SK-N-SH (cell line): ENCODE results near the gene CCT4. TPM values are rescaled to one million over a fixed set of nuclear protein-coding genes. Genes with fewer than 3 reads are reported as not detected.

Source experiments
- CTCF ChIA-PET: fragments of 300-600, 350-600 bp; formaldehyde crosslinking; extraction: SDS; loops from one replicate; lab custom pipeline; 2021; lab: Yijun Ruan, JAX
- POLR2A ChIA-PET: fragments of 350-600 bp; sonication (Branson Sonifier 250); formaldehyde crosslinking; extraction: SDS; loops from one replicate; lab custom pipeline; 2020; ENCODE audit warnings: antibody characterized with exemption, inconsistent platforms; lab: Yijun Ruan, JAX
- DNase-seq: peaks from one replicate; pipeline ENCODE4 v3.0.0; 2012
- H2AFZ ChIP-seq: fragments of 200-600 bp; sonication (generic); 2 replicates; pipeline ENCODE4 v1.8.1; 2016; ENCODE audit warnings: antibody characterized with exemption, mild to moderate bottlenecking, low read depth
- H3F3A ChIP-seq: fragments of 200-600 bp; sonication (generic); replicated peaks from 2 replicates; pipeline ENCODE3; 2016; ENCODE audit warnings: antibody characterized with exemption, mild to moderate bottlenecking; ENCODE audit not compliant: insufficient read depth
- H3K27ac ChIP-seq, 2 experiments: fragments of 200-500 bp in 1 of 2; fragments of 200-600 bp in 1 of 2; sonication (Bioruptor generic) in 1 of 2; sonication (generic), shearing (Covaris generic) in 1 of 2; 2 replicates each; pipeline versions ENCODE4 v1.5.1 to v1.6.1; 2014 to 2016; ENCODE audit warnings: low read depth in 2 of 2, inconsistent platforms in 1 of 2, low read length in 1 of 2, mild to moderate bottlenecking in 1 of 2, mixed read lengths in 1 of 2
- H3K27me3 ChIP-seq: fragments of 200-600 bp; sonication (generic), shearing (Covaris generic); 2 replicates; pipeline ENCODE4 v1.6.1; 2016; ENCODE audit warnings: mixed run types; ENCODE audit not compliant: insufficient read depth
- H3K36me3 ChIP-seq, 2 experiments: fragments of 200-500 bp in 1 of 2; fragments of 200-600 bp in 1 of 2; sonication (Bioruptor generic) in 1 of 2; sonication (generic) in 1 of 2; replicated peaks in 1 of 2; 2 replicates each; pipeline versions ENCODE3 to v1.5.1; 2014 to 2016; ENCODE audit warnings: low read length in 1 of 2, mild to moderate bottlenecking in 1 of 2; ENCODE audit not compliant: insufficient read depth in 2 of 2, control insufficient read depth in 1 of 2
- H3K4me1 ChIP-seq, 2 experiments: fragments of 200-500 bp in 1 of 2; fragments of 200-600 bp in 1 of 2; sonication (Bioruptor generic) in 1 of 2; sonication (generic), shearing (Covaris generic) in 1 of 2; 2 replicates each; pipeline versions ENCODE4 v1.5.1 to v1.6.1; 2014 to 2016; ENCODE audit warnings: low read depth in 1 of 2, low read length in 1 of 2, mixed run types in 1 of 2; ENCODE audit not compliant: insufficient read depth in 2 of 2, control insufficient read depth in 1 of 2
- H3K4me2 ChIP-seq: fragments of 200-600 bp; sonication (generic), shearing (Covaris generic); 2 replicates; pipeline ENCODE4 v1.6.1; 2017; ENCODE audit warnings: mixed run types
- H3K4me3 ChIP-seq, 2 experiments: fragments of 200-500 bp in 1 of 2; fragments of 200-600 bp in 1 of 2; sonication (Bioruptor generic) in 1 of 2; sonication (generic), shearing (Covaris generic) in 1 of 2; 2 replicates each; pipeline versions ENCODE4 v1.5.1 to v1.8.1; 2014 to 2016; ENCODE audit warnings: low read depth in 2 of 2, inconsistent platforms in 1 of 2, low read length in 1 of 2, mild to moderate bottlenecking in 1 of 2, mixed read lengths in 1 of 2, moderate library complexity in 1 of 2
- H3K79me2 ChIP-seq: fragments of 200-600 bp; sonication (generic); 2 replicates; pipeline ENCODE4 v1.8.1; 2017; ENCODE audit warnings: mild to moderate bottlenecking; ENCODE audit not compliant: insufficient read depth
- H3K9ac ChIP-seq: fragments of 200-600 bp; sonication (generic); 2 replicates; pipeline ENCODE4 v1.6.1; 2017; ENCODE audit warnings: mixed run types
- H3K9me2 ChIP-seq: fragments of 200-600 bp; sonication (generic); 2 replicates; pipeline ENCODE4 v1.6.1; 2017; ENCODE audit warnings: mixed run types
- H3K9me3 ChIP-seq: fragments of 200-600 bp; sonication (generic); 2 replicates; pipeline ENCODE4 v1.6.1; 2017; ENCODE audit warnings: mixed run types, mild to moderate bottlenecking, moderate library complexity
- H4K20me1 ChIP-seq: fragments of 200-600 bp; sonication (generic); 2 replicates; pipeline ENCODE4 v1.6.1; 2017; ENCODE audit warnings: mild to moderate bottlenecking, mixed run types; ENCODE audit not compliant: insufficient read depth
- CHD2 ChIP-seq: fragments of 150-350 bp; IDR thresholded peaks from 2 replicates; pipeline ENCODE4 v1.6.1; 2018; ENCODE audit warnings: low read length; ENCODE audit not compliant: partially characterized antibody
- CTCF ChIP-seq: fragments of 200-600 bp; sonication (generic); IDR thresholded peaks from 2 replicates; pipeline ENCODE4 v1.6.1; 2017; ENCODE audit warnings: antibody characterized with exemption, mild to moderate bottlenecking, moderate library complexity
- ELF1 ChIP-seq: IDR thresholded peaks from 2 replicates; pipeline ENCODE4 v1.4.0; 2012
- EP300 ChIP-seq, 2 experiments: IDR thresholded peaks; 2 replicates each; pipeline versions ENCODE4 v1.4.0 to v1.6.1; 2012; ENCODE audit warnings: borderline replicate concordance in 1 of 2, low read depth in 1 of 2, low read length in 1 of 2
- EZH2phosphoT487 ChIP-seq: fragments of 200-600 bp; sonication (generic); IDR thresholded peaks from 2 replicates; pipeline ENCODE4 v1.6.1; 2017; ENCODE audit warnings: low read depth, mixed run types, mild to moderate bottlenecking, antibody characterized with exemption, moderate library complexity, borderline replicate concordance
- FOSL2 ChIP-seq: IDR thresholded peaks from 2 replicates; pipeline ENCODE4 v1.4.0; 2012; ENCODE audit warnings: low read depth, mild to moderate bottlenecking, moderate library complexity, borderline replicate concordance
- FOXJ3 ChIP-seq: sonication (generic); formaldehyde crosslinking; IDR thresholded peaks from 2 replicates; pipeline ENCODE4 v1.5.1; 2020; ENCODE audit warnings: mild to moderate bottlenecking, missing genetic modification reagents
- FOXM1 ChIP-seq: IDR thresholded peaks from 2 replicates; pipeline ENCODE4 v1.4.0; 2012; ENCODE audit warnings: low read depth, mild to moderate bottlenecking
- GABPA ChIP-seq: IDR thresholded peaks from 2 replicates; pipeline ENCODE4 v1.4.0; 2012; ENCODE audit warnings: low read depth, mild to moderate bottlenecking
- GATA2 ChIP-seq: sonication (generic); formaldehyde crosslinking; IDR thresholded peaks from 2 replicates; pipeline ENCODE4 v1.5.0; 2020; ENCODE audit warnings: mild to moderate bottlenecking, missing genetic modification reagents
- IRF3 ChIP-seq: fragments of 150-350 bp; IDR thresholded peaks from 2 replicates; pipeline ENCODE4 v1.6.1; 2016; ENCODE audit warnings: mild to moderate bottlenecking, low read depth, low read length
- JUND ChIP-seq: IDR thresholded peaks from 2 replicates; pipeline ENCODE4 v1.4.0; 2012
- MEF2A ChIP-seq: IDR thresholded peaks from 2 replicates; pipeline ENCODE4 v1.4.0; 2012; ENCODE audit warnings: low read depth, borderline replicate concordance
- NFIC ChIP-seq: IDR thresholded peaks from 2 replicates; pipeline ENCODE4 v1.4.0; 2012; ENCODE audit warnings: borderline replicate concordance
- NRF1 ChIP-seq: IDR thresholded peaks from 2 replicates; pipeline ENCODE4 v1.6.1; 2012; ENCODE audit warnings: low read depth, mild to moderate bottlenecking, low read length
- PBX3 ChIP-seq: IDR thresholded peaks from 2 replicates; pipeline ENCODE4; 2012
- POLR2AphosphoS5 ChIP-seq: IDR thresholded peaks from 2 replicates; pipeline ENCODE4 v1.6.1; 2012; ENCODE audit warnings: low read depth, low read length
- RAD21 ChIP-seq: IDR thresholded peaks from 2 replicates; pipeline ENCODE4 v1.6.1; 2012; ENCODE audit warnings: mild to moderate bottlenecking, low read length
- RFX5 ChIP-seq: IDR thresholded peaks from 2 replicates; pipeline ENCODE4 v1.6.1; 2012; ENCODE audit warnings: mild to moderate bottlenecking, improper control_type of control experiment, low read length
- RXRA ChIP-seq: IDR thresholded peaks from 2 replicates; pipeline ENCODE4 v1.4.0; 2012; ENCODE audit warnings: low read depth, mild to moderate bottlenecking, borderline replicate concordance
- SIN3A ChIP-seq: IDR thresholded peaks from 2 replicates; pipeline ENCODE4 v1.6.1; 2012; ENCODE audit warnings: low read depth, mild to moderate bottlenecking, low read length, moderate library complexity, borderline replicate concordance
- SMC3 ChIP-seq: IDR thresholded peaks from 2 replicates; pipeline ENCODE4 v1.6.1; 2012; ENCODE audit warnings: low read depth, low read length, improper control_type of control experiment
- TAF1 ChIP-seq: IDR thresholded peaks from 2 replicates; pipeline ENCODE4 v1.6.1; 2012; ENCODE audit warnings: low read depth, mild to moderate bottlenecking, low read length, moderate library complexity, borderline replicate concordance
- TCF12 ChIP-seq: IDR thresholded peaks from 2 replicates; pipeline ENCODE4 v1.4.0; 2012
- TEAD4 ChIP-seq: IDR thresholded peaks from 2 replicates; pipeline ENCODE4 v1.4.0; 2012; ENCODE audit warnings: mild to moderate bottlenecking, borderline replicate concordance; ENCODE audit not compliant: insufficient read depth
- USF1 ChIP-seq: IDR thresholded peaks from 2 replicates; pipeline ENCODE4 v1.4.0; 2012; ENCODE audit warnings: low read depth, borderline replicate concordance
- YY1 ChIP-seq: IDR thresholded peaks from 2 replicates; pipeline ENCODE4 v1.4.0; 2012; ENCODE audit warnings: low read depth, mild to moderate bottlenecking
- ZBTB33 ChIP-seq: IDR thresholded peaks from 2 replicates; pipeline ENCODE4 v1.4.0; 2012; ENCODE audit warnings: low read depth, borderline replicate concordance
- polyA plus RNA-seq, 3 experiments: library from polyadenylated mRNA; depleted of rRNA; stranded (reverse); fragments of >200 nt; gene quantifications; 2 replicates each; pipeline ENCODE4 v1.2.3, GENCODE V29; 2012
- TF ChIP-seq, protein P1 (sequence below): IDR thresholded peaks from 2 replicates; pipeline ENCODE4 v1.4.0; 2012; ENCODE audit warnings: low read depth

Gene CCT4
- polyA plus RNA-seq, 1 of the 3 experiments (the other 2 are of a cell fraction) = 75.0 TPM

- no peak overlapping the region for H3K27ac ChIP-seq
- no peak overlapping the region for H3K4me2 ChIP-seq
- ChIA-PET CTCF (interaction anchor here (0.6 to 1.4 kb wide), 4 partner anchors 71 to 491 kb away, joined by 3 to 7 read pairs (median 4); no protein-coding TSS in a partner anchor), POLR2A (no interaction called here)
- H4K20me1 ChIP-seq = no peaks in the 10 kb centered on the region
- no peak overlapping the region for H3K9ac ChIP-seq
- H3K79me2 ChIP-seq = no peaks in the 10 kb centered on the region
- no peak overlapping the region for H2AFZ ChIP-seq
- H3K4me3 ChIP-seq = no peak overlapping the region
- H3K9me3 ChIP-seq = no peaks in the 10 kb centered on the region
- H3K36me3 ChIP-seq = peaks cover 0 to 9% of the 10 kb centered on the region in 2 experiments
- H3K4me1 ChIP-seq = no peaks in the 10 kb centered on the region
- peak; percentile 55 for DNase-seq
- H3K9me2 ChIP-seq = no peaks in the 10 kb centered on the region
- H3K27me3 ChIP-seq = no peaks in the 10 kb centered on the region
- H3F3A ChIP-seq = peaks cover 6% of the 10 kb centered on the region
- no peak for TF ChIP-seq TAF1
- peak in 1 of 2 experiments; percentile 61; a peak in 2 of 4 replicates for TF ChIP-seq EP300 (IDR thresholded peaks at IDR 0.05; ENCODE audit: borderline replicate concordance in 1 of 2, low read depth in 1 of 2, low read length in 1 of 2)
- no peak for TF ChIP-seq JUND
- TF ChIP-seq POLR2AphosphoS5 = no peak
- TF ChIP-seq FOXJ3 = no peak
- TF ChIP-seq NFIC = no peak
- TF ChIP-seq EZH2phosphoT487 = no peak
- no peak for TF ChIP-seq FOXM1
- TF ChIP-seq, protein P1, sequence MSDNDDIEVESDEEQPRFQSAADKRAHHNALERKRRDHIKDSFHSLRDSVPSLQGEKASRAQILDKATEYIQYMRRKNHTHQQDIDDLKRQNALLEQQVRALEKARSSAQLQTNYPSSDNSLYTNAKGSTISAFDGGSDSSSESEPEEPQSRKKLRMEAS = no peak
- TF ChIP-seq ZBTB33 = no peak
- TF ChIP-seq NRF1 = no peak
- no peak for TF ChIP-seq RAD21
- TF ChIP-seq GABPA = no peak
- no peak for TF ChIP-seq SIN3A
- TF ChIP-seq RFX5 = no peak
- TF ChIP-seq USF1 = no peak
- no peak for TF ChIP-seq PBX3
- TF ChIP-seq CHD2 = no peak
- TF ChIP-seq SMC3 = no peak
- TF ChIP-seq RXRA = no peak
- TF ChIP-seq TCF12 = 0 out of 2 replicates have a peak, but pooled peaks have one; percentile 16
- no peak for TF ChIP-seq ELF1
- peak; percentile 50; the same call in 1 of the 2 replicates for TF ChIP-seq GATA2 (CRISPR knock-in tag)
- TF ChIP-seq YY1 = no peak
- TF ChIP-seq FOSL2 = no peak
- TF ChIP-seq TEAD4 = 0 out of 2 replicates have a peak, but pooled peaks have one; percentile 15
- TF ChIP-seq CTCF = no peak
- no peak for TF ChIP-seq IRF3
- no peak for TF ChIP-seq MEF2A
Measured at GRCh38 chr2:61922714-61923113, 34.3 kb upstream of the CCT4 start.
